IPS DF 6.9 (cell line): ENCODE measurements around the gene PLB1.

Source experiments
- DNase-seq: peaks from one replicate; pipeline ENCODE4 v3.0.0-alpha.2; 2013; ENCODE audit warnings: low read depth, low spot score
- H3K27ac ChIP-seq: one replicate; pipeline ENCODE4 v1.5.1; 2013; ENCODE audit warnings: low read length, control low read depth
- H3K27me3 ChIP-seq: 2 replicates; pipeline ENCODE4 v1.6.1; 2013; ENCODE audit warnings: mild to moderate bottlenecking, low read length; ENCODE audit not compliant: control insufficient read depth, insufficient read depth
- H3K36me3 ChIP-seq: 2 replicates; pipeline ENCODE4 v1.6.1; 2013; ENCODE audit warnings: low read length; ENCODE audit not compliant: control insufficient read depth, insufficient read depth
- H3K4me1 ChIP-seq: 2 replicates; pipeline ENCODE4 v1.6.1; 2013; ENCODE audit warnings: low read length; ENCODE audit not compliant: control insufficient read depth, insufficient read depth
- H3K4me3 ChIP-seq: 2 replicates; pipeline ENCODE4 v1.5.1; 2013; ENCODE audit warnings: mild to moderate bottlenecking, low read length
- H3K9me3 ChIP-seq: 2 replicates; pipeline ENCODE4 v1.6.1; 2013; ENCODE audit warnings: low read length, inconsistent platforms; ENCODE audit not compliant: control insufficient read depth, insufficient read depth
- WGBS: extraction: QIAGEN DNeasy Blood & Tissue Kit; methylation state at CpG from one replicate; pipeline ENCODE4 v1.1.7; 2013; ENCODE audit warnings: mixed read lengths, missing lambda C conversion rate; ENCODE audit not compliant: insufficient read length, insufficient coverage; 5-methylcytosine and 5-hydroxymethylcytosine counted together

Gene PLB1

DNA sequence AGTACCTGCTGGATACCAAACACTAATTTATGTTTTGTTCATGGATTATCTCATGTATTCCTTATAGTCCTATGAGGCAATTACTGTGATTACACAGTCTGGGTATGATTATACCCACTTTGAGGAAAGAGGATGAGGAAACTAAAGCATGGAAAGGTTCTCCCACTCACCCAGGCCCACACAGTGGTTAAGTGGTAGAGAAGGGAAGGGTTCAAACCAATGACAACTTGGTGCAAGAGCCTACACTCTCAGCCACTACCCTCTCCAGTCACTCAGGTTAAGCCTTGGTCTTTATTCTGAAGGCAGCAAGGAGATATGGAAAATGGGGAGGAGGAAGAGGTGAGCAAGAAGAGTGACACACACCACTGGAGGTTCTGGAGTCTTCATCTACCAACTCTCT lies 191.3 kb downstream of the PLB1 start:
- Histone ChIP-seq H3K4me1 (no peaks in the 10 kb centered on the region; the same call in 1 of the 2 replicates), H3K4me3 (no peak overlapping the region), H3K9me3 (no peaks in the 10 kb centered on the region), H3K27me3 (no peaks in the 10 kb centered on the region), H3K27ac (no peak overlapping the region), H3K36me3 (no peaks in the 10 kb centered on the region)
- no peak for DNase-seq

DNA sequence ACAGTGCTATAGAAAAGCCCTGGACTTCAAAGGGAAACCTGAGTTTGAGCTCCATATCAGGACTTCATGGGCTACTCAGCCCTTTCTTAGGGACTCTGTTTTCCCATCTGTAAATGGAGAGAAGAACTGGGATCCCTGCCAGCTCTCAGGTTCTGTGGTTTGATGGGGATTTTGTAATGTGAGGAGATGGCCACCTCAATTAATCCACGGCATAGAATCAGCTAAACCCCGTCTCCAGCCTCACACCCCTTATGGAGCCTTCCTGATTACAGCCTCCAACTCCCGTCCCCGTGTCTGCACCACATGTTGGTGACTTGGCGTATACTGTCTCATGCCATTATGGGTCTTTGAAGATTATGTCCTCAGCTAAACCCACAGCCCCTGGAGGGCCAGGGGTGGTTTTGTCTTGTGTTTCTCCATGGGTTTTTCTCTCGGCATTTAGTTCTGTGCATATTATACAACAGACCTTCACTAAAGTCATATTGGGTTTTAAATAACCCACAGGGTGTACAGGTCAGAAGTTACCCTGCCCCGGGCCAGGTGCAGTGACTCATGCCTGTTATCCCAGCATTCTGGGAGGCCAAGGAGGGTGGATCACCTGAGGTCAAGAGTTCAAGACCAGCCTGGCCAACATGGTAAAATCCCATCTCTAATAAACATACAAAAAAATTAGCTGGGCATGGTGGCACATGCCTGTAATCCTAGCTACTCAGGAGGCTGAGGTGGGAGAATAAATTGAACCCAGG lies 192.0 kb downstream of the PLB1 start:
- WGBS = no CpG with 5 or more reads among the region's 7 CpGs
- Histone ChIP-seq H3K4me3 (no peak overlapping the region), H3K27ac (no peak overlapping the region), H3K36me3 (no peaks in the 10 kb centered on the region), H3K27me3 (no peaks in the 10 kb centered on the region), H3K4me1 (no peaks in the 10 kb centered on the region; the same call in 1 of the 2 replicates), H3K9me3 (no peaks in the 10 kb centered on the region)
- no peak for DNase-seq

DNA sequence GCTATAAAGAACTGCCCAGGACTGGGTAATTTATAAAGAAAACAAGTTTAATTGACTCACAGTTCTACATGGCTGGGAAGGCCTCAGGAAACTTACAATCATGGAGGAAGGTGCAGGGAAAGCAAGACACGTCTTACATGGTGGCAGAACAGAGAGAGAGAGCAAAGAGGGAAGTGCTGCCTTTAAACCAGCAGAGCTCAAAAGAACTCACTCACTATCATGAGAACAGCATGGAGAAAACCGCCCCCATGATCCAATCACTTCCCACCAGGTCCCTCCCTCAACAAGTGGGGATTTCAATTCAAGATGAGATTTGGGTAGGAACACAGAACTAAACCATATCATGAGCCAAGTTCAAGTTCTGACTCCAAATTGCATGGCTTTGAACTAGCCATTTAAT lies 193.0 kb downstream of the PLB1 start:
- DNase-seq = no peak
- no peaks in the 10 kb centered on the region for H3K27me3 ChIP-seq
- H3K4me1 ChIP-seq = no peaks in the 10 kb centered on the region
- no CpG with 5 or more reads among the region's 2 CpGs for WGBS
- no peak overlapping the region for H3K27ac ChIP-seq
- no peak overlapping the region for H3K4me3 ChIP-seq
- H3K9me3 ChIP-seq = no peaks in the 10 kb centered on the region
- H3K36me3 ChIP-seq = no peaks in the 10 kb centered on the region

DNA sequence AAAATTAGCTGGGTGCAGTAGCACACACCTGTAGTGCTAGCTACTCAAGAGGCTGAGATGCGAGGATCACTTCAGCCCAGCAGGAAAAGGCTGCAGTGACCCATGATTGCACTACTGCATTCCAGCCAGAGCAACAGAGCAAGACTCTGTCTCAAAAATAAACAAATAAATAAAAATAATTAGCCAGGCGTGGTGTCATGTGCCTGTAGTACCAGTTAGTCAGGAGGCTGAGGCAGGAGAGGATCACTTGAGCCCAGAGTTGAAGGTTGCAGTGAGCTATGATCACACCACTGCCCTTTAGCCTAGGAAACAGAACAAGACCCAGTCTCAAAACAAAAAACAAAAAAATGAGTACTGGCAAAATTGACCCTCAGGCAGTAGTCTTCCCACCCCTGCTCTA lies 193.9 kb downstream of the PLB1 start:
- WGBS = no CpG with 5 or more reads among the region's 2 CpGs
- Histone ChIP-seq H3K36me3 (no peaks in the 10 kb centered on the region), H3K4me1 (no peaks in the 10 kb centered on the region), H3K9me3 (no peaks in the 10 kb centered on the region), H3K27me3 (no peaks in the 10 kb centered on the region), H3K27ac (no peak overlapping the region), H3K4me3 (no peak overlapping the region)
- DNase-seq = no peak

GRCh38 chr2:28692411-28692810 lies 196.6 kb downstream of the PLB1 start:
- 0 out of 2 replicates have a peak, but pooled peaks cover 1% of the 10 kb centered on the region for H3K4me1 ChIP-seq
- H3K27me3 ChIP-seq = no peaks in the 10 kb centered on the region
- no peak for DNase-seq
- H3K4me3 ChIP-seq = no peak overlapping the region
- H3K9me3 ChIP-seq = no peaks in the 10 kb centered on the region
- WGBS = no CpG with 5 or more reads among the region's 3 CpGs
- H3K36me3 ChIP-seq = no peaks in the 10 kb centered on the region
- H3K27ac ChIP-seq = no peak overlapping the region

- DNase-seq = no peak
- WGBS = no CpG with 5 or more reads among the region's 3 CpGs
- Histone ChIP-seq H3K9me3 (no peaks in the 10 kb centered on the region), H3K36me3 (no peaks in the 10 kb centered on the region), H3K4me3 (no peak overlapping the region), H3K27me3 (no peaks in the 10 kb centered on the region), H3K4me1 (0 out of 2 replicates have a peak, but pooled peaks cover 1% of the 10 kb centered on the region), H3K27ac (no peak overlapping the region)
Observed at GRCh38 chr2:28693223-28693622, 197.4 kb downstream of the PLB1 start.
